ENCODE data around the gene PLA2G5.

DNA sequence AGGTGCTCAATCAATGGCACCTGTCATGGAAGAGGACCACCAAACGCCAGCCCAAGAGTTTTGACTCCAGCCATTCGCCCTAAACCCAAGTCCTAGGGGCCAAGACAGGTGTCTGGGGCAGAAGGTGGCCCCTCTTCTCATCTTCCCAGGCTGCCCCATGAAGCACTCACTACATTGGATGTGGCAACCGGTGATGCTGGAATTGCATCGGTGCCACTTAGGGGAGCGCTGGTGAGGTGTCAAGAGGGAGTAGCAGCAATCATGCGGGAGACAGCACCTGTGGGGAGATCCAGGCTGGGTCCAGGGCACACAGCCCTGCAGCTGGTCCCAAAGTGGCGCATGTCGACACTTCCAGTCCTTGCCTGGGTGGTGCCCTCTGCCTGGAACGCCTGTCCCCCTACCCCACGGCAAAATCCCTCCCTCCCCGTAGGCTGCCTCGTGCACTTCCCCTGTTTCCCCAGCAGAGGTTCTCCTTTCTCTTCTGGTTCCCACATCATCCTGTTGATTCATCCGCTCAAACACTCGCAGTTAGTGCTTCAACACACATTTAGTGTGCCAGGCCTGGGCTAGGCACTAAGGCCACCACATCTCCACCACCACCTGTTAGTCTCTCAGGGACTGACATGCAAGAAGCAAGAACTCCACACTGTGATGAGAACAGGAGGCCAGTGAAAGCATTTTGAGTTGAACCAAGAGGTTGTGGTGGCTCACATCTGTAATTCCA lies 30.8 kb downstream of the PLA2G5 start:
- TF ChIP-seq RAD21 (CRISPR knock-in tag; conservative IDR thresholded peaks at IDR 0.05 in 1 of 2, IDR thresholded peaks at IDR 0.05 in 1 of 2) (peak; percentile 88 to 93), SMARCC2 (IDR thresholded peaks at IDR 0.05; ENCODE audit: low read depth) (no peak), CBFB (CRISPR knock-in tag; IDR thresholded peaks at IDR 0.05) (no peak), EZH2 (IDR thresholded peaks at IDR 0.05; ENCODE audit: borderline replicate concordance, low read depth, low read length) (no peak), NFIX (CRISPR knock-in tag; IDR thresholded peaks at IDR 0.05; ENCODE audit: low read depth) (no peak), FOXM1 (IDR thresholded peaks at IDR 0.05; ENCODE audit: low read depth) (no peak), FOXM1 (CRISPR knock-in tag; IDR thresholded peaks at IDR 0.05; ENCODE audit: low read depth) (no peak), FIP1L1 (IDR thresholded peaks at IDR 0.05; ENCODE audit: low read depth, low read length, poor library complexity, severe bottlenecking) (no peak), CHD2 (IDR thresholded peaks at IDR 0.05; ENCODE audit: low read depth, low read length) (no peak), EP300 (IDR thresholded peaks at IDR 0.05; ENCODE audit: low read length) (no peak), MECOM (CRISPR knock-in tag; IDR thresholded peaks at IDR 0.05) (no peak)
- TF ChIP-seq, protein P1, sequence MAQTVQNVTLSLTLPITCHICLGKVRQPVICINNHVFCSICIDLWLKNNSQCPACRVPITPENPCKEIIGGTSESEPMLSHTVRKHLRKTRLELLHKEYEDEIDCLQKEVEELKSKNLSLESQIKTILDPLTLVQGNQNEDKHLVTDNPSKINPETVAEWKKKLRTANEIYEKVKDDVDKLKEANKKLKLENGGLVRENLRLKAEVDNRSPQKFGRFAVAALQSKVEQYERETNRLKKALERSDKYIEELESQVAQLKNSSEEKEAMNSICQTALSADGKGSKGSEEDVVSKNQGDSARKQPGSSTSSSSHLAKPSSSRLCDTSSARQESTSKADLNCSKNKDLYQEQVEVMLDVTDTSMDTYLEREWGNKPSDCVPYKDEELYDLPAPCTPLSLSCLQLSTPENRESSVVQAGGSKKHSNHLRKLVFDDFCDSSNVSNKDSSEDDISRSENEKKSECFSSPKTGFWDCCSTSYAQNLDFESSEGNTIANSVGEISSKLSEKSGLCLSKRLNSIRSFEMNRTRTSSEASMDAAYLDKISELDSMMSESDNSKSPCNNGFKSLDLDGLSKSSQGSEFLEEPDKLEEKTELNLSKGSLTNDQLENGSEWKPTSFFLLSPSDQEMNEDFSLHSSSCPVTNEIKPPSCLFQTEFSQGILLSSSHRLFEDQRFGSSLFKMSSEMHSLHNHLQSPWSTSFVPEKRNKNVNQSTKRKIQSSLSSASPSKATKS (CRISPR knock-in tag; IDR thresholded peaks at IDR 0.05) = no peak

Measured in K562 (cell line).